ENCODE measurements around the gene DENND2C.

Gene DENND2C

DNA sequence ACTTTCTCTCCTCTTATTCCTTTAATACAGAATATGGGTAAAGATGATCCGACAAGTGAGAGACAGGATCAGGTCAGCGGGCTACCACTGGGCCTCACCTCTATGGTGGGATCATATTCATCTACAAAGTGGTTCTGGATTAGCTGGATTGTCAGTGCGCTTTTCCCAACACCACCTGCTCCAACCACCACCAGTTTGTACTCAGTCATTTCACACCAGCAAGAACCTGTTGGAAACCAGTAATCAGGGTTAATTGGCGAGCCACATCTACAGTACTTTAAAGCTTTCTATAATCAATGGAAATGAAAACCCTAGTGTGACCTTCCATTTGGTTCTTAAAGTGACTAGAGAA is 46.1 kb upstream of the DENND2C start:
- TF ChIP-seq, protein P1, sequence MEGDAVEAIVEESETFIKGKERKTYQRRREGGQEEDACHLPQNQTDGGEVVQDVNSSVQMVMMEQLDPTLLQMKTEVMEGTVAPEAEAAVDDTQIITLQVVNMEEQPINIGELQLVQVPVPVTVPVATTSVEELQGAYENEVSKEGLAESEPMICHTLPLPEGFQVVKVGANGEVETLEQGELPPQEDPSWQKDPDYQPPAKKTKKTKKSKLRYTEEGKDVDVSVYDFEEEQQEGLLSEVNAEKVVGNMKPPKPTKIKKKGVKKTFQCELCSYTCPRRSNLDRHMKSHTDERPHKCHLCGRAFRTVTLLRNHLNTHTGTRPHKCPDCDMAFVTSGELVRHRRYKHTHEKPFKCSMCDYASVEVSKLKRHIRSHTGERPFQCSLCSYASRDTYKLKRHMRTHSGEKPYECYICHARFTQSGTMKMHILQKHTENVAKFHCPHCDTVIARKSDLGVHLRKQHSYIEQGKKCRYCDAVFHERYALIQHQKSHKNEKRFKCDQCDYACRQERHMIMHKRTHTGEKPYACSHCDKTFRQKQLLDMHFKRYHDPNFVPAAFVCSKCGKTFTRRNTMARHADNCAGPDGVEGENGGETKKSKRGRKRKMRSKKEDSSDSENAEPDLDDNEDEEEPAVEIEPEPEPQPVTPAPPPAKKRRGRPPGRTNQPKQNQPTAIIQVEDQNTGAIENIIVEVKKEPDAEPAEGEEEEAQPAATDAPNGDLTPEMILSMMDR (IDR thresholded peaks at IDR 0.05): no peak
- H3K27ac ChIP-seq: peak overlapping the region; percentile 90 to 94
- peaks cover 63 to 66% (median 65%) of the 10 kb centered on the region in 3 donors for H3K36me3 ChIP-seq
- H3K27me3 ChIP-seq: no peaks in the 10 kb centered on the region
- H3K4me3 ChIP-seq: peak overlapping the region; percentile 89
- H3K9me3 ChIP-seq: no peaks in the 10 kb centered on the region
- no peak for DNase-seq
- H3K4me1 ChIP-seq: peaks cover 0 to 30% (median 6%) of the 10 kb centered on the region in 4 donors
- intact Hi-C loops (cut with DNase I; ENCODE audit: low total_unique reads): no loop called here

DNA sequence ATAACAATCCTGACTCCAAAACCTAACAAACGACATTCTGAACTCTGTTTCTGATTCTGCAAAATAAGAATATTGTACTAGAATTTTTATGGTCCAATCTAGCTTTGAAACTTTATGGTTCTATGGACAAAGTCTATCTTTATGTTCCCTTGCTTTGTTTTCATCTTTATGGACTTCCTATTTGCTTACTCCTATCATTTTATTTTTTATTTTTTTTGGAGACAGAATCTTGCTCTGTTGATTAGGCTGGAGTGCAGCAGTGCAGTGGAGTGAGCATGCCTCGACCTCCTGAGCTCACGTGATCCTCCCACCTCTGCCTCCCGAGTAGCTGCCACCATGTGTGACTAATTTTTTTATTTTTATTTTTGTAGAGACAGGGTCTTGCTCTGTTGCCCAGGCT is 43.1 kb upstream of the DENND2C start:
- Histone ChIP-seq H3K9me3 (no peaks in the 10 kb centered on the region), H3K4me3 (no peak overlapping the region), H3K27me3 (no peaks in the 10 kb centered on the region), H3K36me3 (peaks cover 56 to 65% (median 62%) of the 10 kb centered on the region in 3 donors), H3K4me1 (peaks cover 0 to 30% (median 6%) of the 10 kb centered on the region in 4 donors), H3K27ac (no peak overlapping the region)
- intact Hi-C loops (cut with DNase I; ENCODE audit: low total_unique reads): no loop called here
- no peak for DNase-seq
- TF ChIP-seq, protein P1 (IDR thresholded peaks at IDR 0.05): no peak

GRCh38 chr1:114710360-114710759 is 40.5 kb upstream of the DENND2C start:
- intact Hi-C loops (cut with DNase I; ENCODE audit: low total_unique reads): no loop called here

GRCh38 chr1:114707604-114708003 is 37.8 kb upstream of the DENND2C start:
- H3K4me3 ChIP-seq: no peak overlapping the region
- no peaks in the 10 kb centered on the region for H3K27me3 ChIP-seq
- H3K9me3 ChIP-seq: no peaks in the 10 kb centered on the region
- H3K4me1 ChIP-seq: no peaks in the 10 kb centered on the region
- no peak for DNase-seq
- H3K36me3 ChIP-seq: peaks cover 65 to 72% (median 65%) of the 10 kb centered on the region in 3 donors
- intact Hi-C loops (cut with DNase I; ENCODE audit: low total_unique reads): no loop called here
- TF ChIP-seq, protein P1 (IDR thresholded peaks at IDR 0.05): no peak
- H3K27ac ChIP-seq: no peak overlapping the region

More at GRCh38 chr1:114710360-114710759, 40.5 kb upstream of the DENND2C start:
- TF ChIP-seq, protein P1 (IDR thresholded peaks at IDR 0.05): no peak
- DNase-seq: no peak
- Histone ChIP-seq H3K27me3 (no peaks in the 10 kb centered on the region), H3K9me3 (no peaks in the 10 kb centered on the region), H3K4me3 (no peak overlapping the region), H3K27ac (no peak overlapping the region), H3K36me3 (peaks cover 71 to 87% (median 80%) of the 10 kb centered on the region in 3 donors), H3K4me1 (peaks cover 0 to 18% (median 4%) of the 10 kb centered on the region in 4 donors)

DNA sequence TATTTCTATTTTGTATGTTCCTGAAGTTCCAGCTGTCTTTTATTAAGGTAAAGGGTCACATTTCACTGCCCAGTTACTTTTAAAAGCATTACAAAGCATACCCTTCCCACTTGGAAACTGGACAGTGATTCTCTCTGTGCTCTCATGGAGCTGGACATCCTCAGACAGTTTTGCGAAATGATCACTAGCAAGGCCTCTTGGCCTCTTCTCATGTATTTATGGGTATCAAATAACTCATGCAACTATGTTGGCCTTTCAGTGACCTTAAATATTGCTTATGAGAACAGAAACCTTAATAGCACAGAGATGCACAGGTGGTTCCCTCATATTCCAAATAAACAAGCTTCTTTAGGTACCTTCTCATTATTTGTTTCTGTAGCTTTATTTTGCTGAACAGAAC is 33.4 kb upstream of the DENND2C start:
- H3K27ac ChIP-seq: no peak overlapping the region
- H3K27me3 ChIP-seq: no peaks in the 10 kb centered on the region
- peaks cover 29 to 33% (median 29%) of the 10 kb centered on the region in 3 donors for H3K36me3 ChIP-seq
- no peak overlapping the region for H3K4me3 ChIP-seq
- intact Hi-C loops (cut with DNase I; ENCODE audit: low total_unique reads): no loop called here
- no peaks in the 10 kb centered on the region for H3K9me3 ChIP-seq
- no peaks in the 10 kb centered on the region for H3K4me1 ChIP-seq
- TF ChIP-seq, protein P1 (IDR thresholded peaks at IDR 0.05): no peak
- no peak for DNase-seq

- TF ChIP-seq, protein P1 (IDR thresholded peaks at IDR 0.05): no peak
- intact Hi-C loops (cut with DNase I; ENCODE audit: low total_unique reads): no loop called here
- Histone ChIP-seq H3K4me3 (no peak overlapping the region), H3K4me1 (no peaks in the 10 kb centered on the region), H3K27me3 (no peaks in the 10 kb centered on the region), H3K36me3 (peaks cover 24 to 28% (median 24%) of the 10 kb centered on the region in 3 donors), H3K27ac (no peak overlapping the region), H3K9me3 (no peaks in the 10 kb centered on the region)
- no peak for DNase-seq
Observed at GRCh38 chr1:114702737-114703136, 32.9 kb upstream of the DENND2C start.
